Effector CD8-positive, alpha-beta T cell (primary cell): ENCODE data around the gene MEAK7.

ENCODE experiments used
- DNase-seq: peaks from one replicate; lab custom pipeline; 2025; lab: John Stamatoyannopoulos, UW

Gene MEAK7

DNA sequence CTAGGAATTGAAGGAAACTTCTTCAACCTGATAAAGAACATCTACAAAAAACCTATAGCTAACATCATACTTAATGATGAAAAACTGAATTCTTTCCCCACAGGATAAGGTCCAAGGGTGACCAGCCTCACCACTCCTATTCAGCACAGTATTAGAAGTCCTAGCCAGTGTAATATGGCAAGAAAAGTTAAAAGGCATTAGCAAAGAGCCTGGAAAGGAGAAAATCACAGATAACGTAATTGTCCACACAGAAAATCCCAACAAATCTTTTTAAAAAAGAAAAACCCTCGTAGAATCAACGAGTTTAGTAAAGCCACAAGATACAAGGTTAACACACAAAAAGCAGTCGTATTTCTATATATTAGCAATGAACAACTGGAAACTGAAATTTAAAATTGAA, 37.8 kb downstream of the MEAK7 start:
- DNase-seq: no peak

DNA sequence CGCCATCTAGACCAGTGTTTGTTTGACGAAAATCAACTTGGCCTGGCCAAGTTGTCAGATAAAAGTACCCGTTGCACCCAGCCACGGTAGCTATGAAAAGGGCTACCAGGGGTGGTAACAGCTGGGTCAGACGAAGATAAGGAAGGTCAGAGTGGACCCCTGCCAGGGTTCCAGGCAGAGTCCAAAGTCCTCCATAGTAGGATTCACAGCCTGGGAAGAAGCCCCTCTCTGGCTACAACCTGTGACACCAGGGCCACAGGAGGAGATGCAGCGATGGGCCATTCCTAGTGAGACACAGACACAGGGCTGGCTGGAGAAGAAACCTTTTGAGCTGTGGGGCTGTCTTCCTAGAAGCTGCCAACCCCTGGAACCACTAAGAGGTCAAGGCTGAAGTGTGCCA, 39.3 kb downstream of the MEAK7 start:
- no peak for DNase-seq

DNA sequence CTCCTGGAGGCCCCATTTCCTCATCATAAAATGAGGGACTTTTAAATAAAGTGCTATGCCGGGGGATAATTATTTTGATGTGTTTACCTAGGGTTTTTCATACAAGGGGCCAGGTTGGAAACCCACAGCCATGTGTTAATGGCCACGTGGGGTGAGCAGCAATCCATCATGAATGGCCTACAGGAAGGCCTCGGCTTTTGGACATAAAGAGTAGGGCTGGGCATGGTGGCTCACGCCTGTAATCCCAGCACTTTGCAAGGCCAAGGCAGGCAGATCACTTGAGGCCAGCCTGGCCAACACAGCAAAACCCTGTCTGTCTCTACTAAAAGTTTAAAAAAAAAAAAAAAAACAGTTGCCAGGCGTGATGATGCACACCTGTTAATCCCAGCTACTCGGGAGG, 40.3 kb downstream of the MEAK7 start:
- no peak for DNase-seq

DNA sequence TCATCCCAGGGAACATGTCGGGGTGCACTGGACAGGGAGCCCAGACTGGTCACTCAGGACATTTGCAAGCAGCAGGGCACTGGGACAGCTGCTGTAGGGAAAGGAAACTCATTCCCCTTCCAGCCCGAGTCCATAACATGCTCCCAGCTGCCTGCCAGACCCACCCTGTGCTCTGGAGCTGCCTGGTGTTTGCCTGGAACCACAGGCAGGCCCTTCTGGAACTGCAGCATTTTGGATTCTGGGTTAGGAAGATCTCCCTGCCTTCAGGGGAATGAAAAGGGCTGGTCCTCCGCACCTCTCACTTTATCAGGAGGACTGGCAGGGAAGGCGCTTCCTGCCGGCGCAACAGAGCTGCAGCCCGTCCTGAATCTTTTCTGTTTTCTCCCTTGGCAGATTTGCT, 41.2 kb downstream of the MEAK7 start:
- DNase-seq: no peak

DNA sequence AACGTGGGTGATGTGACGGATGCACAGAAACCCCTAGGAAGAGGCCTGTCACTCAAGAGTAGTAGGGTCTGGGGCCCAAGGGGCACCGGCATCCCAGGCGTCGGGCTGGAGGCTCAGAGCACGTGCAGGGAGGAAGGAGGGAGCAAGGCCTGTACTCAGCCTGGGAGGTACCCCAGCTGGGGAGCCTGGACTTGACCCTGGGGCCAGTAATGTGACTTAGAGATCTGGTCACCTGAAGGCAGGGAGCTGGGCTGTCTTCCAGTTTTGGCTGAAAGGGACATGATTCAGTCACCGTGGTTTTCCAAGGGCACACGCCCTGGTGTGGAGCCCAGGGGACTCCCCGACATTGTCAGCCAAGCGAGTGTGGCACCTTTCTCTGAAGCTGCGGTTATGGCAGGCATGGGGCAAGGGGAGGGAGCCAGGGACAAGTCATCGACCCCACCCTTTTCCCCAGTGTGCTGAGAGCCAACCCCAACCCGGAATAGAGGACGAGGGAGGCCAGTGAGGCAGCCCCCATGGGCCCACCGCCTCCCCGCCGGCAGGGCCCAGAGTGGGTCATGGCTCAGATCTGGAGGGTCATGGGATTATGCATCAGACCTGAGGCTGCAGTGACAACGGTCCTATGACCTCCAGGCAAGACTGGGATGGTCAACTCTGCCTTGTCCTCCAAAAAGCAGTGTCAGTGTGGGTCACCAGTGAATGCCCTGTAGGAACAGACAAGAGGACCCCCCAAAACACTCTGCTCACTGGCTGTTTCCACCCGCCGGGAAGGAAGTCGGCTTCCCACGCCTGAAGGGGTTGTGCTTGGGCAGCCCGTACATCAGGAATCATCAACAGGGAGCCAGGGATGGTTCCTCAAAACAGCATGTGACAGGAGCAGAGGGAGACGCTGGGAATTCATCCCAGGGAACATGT, 41.9 kb downstream of the MEAK7 start:
- DNase-seq: no peak

DNA sequence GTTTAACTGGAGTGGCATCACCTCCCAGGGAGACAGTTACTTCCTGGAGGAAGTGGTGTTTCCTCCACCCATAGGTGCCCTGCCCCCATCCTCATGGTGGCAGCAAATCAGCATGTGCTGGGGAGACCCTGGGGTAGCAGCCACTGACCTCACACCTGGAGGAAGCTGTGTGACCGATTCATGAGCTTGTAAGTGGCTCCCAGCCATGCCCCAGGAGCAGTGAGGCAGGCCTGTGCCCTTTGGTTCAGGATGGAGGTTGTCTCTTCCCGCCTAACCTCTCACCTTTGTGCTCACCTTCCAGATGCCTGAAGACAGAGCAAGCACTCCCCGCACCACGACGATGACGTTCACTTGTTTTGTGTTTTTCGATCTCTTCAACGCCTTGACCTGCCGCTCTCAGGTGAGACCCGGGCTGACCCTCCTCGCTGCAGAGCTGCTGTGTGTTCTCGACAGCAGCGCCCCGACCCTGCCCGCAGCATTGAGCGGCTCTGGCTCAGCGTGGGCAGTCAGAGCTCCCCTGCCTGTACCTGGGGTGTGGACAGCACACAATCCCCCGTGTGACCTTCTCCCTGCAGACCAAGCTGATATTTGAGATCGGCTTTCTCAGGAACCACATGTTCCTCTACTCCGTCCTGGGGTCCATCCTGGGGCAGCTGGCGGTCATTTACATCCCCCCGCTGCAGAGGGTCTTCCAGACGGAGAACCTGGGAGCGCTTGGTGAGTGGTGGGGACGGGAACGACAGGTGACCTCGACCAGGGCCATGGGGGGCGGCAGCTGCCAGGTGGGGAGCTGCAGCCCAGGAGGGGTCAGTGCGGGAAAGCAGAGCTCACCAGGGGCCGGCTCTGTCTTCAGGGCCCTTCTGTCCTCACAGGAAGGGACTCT, 42.8 kb downstream of the MEAK7 start:
- no peak for DNase-seq

DNA sequence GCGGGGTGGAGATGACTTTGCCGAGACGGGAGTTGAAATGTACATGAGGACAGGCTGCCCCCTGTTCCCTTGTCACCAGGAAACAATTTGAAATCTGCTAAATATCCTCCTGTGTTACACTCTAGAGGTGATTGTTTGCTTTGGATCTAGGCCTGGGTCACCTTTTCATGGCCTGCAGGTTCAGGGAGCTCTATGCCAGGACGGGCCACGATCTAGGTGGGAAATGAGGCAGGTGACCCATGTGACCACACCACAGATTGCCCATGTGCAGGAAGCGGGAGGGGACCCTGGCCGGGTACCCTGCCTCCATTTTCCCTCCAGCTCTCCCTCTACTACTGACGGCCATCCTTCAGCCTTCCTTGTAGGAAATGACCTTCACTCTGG, 43.4 kb downstream of the MEAK7 start:
- no peak for DNase-seq

DNA sequence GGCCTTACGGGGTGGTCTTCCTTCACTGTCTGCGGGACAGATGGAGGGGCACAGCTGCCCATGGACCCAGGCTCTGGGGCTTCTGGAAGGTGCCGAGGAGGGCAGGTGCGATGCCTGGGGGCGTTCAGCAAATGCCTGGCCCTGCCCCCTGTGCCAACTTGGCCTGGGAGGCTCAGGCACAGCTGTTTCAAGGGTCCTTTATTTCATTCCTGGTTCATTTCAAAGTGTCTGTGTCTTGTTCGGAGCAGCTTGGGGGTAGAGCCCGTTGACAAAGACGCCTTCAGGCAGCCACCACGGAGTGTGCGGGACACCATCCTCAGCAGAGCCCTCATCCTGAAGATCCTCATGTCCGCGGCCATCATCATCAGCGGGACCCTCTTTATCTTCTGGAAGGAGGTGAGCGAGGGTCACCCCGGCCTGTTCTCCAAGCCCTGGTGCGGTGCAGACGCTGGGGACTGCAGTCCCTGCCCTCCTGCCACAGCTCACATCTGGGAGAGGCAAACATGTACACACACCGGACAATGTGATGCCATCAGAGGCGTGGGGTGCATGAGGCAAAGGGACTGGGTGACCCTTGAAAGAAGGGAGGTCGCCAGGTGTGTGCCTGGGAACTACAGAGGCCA, 43.9 kb downstream of the MEAK7 start:
- DNase-seq: no peak

DNA sequence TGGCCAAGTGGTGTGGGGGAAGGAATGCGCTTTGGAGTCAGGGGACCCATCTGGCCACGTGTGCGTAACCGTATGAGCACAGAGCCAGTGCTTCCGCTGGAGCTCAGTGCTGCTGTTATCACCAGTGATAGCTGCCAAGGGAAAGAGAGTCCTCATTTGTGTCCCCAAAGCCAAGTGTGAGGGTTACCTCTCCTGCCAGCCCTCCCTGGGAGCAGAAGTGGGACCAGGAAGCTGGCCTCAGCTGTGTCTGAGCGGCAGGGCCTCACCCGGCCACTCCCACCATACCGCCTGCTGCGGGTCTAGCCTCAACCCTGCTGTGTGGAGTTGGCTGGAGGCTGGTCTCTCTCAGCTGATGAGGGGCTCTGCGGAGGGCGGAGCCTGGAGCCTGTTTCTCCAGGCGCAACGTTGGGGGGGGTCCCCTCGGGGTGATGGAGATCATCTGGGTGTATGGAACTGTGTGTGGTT, 44.5 kb downstream of the MEAK7 start:
- no peak for DNase-seq

DNA sequence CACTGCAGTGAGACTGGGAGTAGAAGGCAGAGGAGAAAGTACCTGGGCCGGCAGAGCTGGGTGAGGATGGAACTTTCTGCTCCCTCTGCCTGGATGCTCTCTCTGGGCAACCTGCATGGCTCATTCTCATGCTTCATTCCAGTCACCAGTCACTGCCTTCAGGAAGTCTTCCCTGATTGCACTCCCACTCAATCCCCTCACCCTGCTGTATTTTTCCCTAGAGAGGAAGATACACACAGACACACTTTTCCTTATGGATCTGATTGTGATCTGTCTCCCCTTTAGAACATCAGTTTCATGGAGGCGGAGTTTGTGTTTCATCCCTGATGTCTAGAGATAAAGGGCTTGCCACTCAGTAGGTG, 44.9 kb downstream of the MEAK7 start:
- no peak for DNase-seq

DNA sequence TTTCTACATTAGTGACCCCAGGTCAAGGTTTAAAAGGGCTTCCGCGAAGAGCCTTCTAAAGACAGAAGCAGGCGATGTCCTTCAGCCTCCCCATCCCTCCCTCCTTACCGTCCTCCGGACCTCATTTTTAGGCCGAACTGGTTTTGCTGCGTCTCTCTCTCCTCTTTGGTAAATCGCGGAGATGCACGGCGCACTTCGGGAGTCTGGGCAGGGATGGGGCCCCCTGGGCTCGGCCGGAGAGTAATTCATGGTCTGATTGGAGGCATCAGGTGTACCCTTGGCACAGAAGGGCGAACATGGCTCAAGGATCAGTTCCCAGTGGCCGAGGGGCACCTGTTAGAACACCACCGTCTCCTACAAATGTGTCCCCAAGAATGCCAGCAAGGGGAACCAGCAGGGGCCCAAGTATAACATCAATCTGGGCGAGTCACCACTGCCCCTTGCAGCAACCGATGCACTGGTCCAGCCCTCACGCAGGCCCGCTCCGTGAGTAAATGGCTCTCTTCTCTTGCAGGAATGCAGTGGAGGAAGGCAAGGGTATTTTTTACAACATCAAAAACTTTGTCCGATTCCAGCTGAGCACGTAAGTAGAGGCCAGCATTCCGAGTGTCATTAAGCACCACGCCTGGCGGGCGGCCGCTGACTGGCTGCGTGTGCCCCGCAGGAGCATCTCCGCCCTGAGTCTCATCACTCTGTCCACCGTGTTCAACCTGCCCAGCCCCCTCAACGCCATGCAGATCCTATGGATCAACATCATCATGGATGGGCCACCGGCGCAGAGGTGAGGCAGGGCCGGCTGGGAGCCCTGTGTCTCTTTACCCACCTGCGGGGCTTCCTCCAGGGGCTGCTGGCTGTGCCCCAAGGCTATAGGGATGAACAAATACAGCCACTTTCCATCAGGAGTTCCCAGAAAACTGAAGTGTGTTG, 45.6 kb downstream of the MEAK7 start:
- no peak for DNase-seq

DNA sequence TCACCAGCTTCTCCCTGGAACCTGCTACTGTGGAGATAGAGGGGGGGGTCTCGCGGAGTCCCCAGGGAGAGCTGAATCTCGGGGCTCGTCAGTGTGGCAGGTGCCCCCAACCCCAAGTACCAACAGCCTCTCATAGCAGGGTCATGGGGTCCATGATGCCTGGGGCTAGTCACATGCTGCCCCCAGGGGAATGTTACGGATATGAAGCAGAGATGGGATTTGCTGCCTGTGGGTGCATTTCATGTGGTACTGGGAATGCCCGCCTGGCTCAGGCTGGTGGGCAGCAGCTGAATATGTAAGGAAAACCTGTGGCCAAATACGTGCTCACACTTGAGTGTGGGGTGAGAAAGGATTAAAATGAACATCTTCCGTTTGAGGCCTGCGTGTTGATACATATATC, 49.4 kb downstream of the MEAK7 start:
- no peak for DNase-seq
